Psoas muscle (tissue), 8 donors: ENCODE data around the gene MAP6. TPM values are rescaled to one million over a fixed set of nuclear protein-coding genes. Genes with fewer than 3 reads are reported as not detected.

ENCODE experiments used
- ATAC-seq, 4 donors: fragments of 200-7000 bp; cut with Tn5 transposase; one replicate each; pipeline ENCODE4 v1.9.1; 2020; ENCODE audit warnings: moderate library complexity in 3 of 4, mild to moderate bottlenecking in 2 of 4
- DNase-seq, 2 donors: peaks; one replicate each; pipeline ENCODE4 v3.0.0-alpha.2; 2020
- H3K27ac ChIP-seq: fragments of 200-600 bp; one replicate; pipeline ENCODE4 v1.8.0; 2022
- H3K27me3 ChIP-seq, 3 donors: fragments of 200-600 bp in 1 of 3; one replicate each; pipeline versions ENCODE4 v1.6.1 to v1.8.0; 2013 to 2022; ENCODE audit warnings: low read length in 2 of 3, mild to moderate bottlenecking in 2 of 3, moderate library complexity in 1 of 3; ENCODE audit not compliant: insufficient read depth in 3 of 3
- H3K36me3 ChIP-seq, 2 donors: fragments of 200-600 bp in 1 of 2; one replicate each; pipeline versions ENCODE4 v1.6.1 to v1.8.0; 2013 to 2022; ENCODE audit warnings: low read depth in 1 of 2, mild to moderate bottlenecking in 1 of 2, moderate library complexity in 1 of 2; ENCODE audit not compliant: insufficient read depth in 1 of 2
- H3K4me1 ChIP-seq: fragments of 200-600 bp; one replicate; pipeline ENCODE4 v1.8.0; 2022
- H3K4me3 ChIP-seq: fragments of 200-600 bp; one replicate; pipeline ENCODE4 v1.8.0; 2022; ENCODE audit warnings: mild to moderate bottlenecking
- H3K9me3 ChIP-seq: fragments of 200-600 bp; one replicate; pipeline ENCODE4 v1.8.0; 2022
- CTCF ChIP-seq: fragments of 200-600 bp; IDR thresholded peaks from one replicate; pipeline ENCODE4 v1.8.0; 2022; ENCODE audit warnings: antibody characterized with exemption
- WGBS, 3 donors: extraction: QIAGEN DNeasy Blood & Tissue Kit; methylation state at CpG; one replicate each; pipeline versions ENCODE4 v1.1.6 to v1.1.7; 2013; 5-methylcytosine and 5-hydroxymethylcytosine counted together
- intact Hi-C, 2 donors: fragments of 100-400 bp; cut with DNase I; formaldehyde crosslinking; loops; one replicate each; pipeline versions ENCODE4 v1.11.0 to v1.14.2; 2022
- polyA plus RNA-seq, 3 donors: library from polyadenylated mRNA; stranded (reverse); fragments of 200-250 nt; gene quantifications; one replicate each; pipeline ENCODE4 v1.2.3, GENCODE V29; 2013
- total RNA-seq, 4 donors: library from RNA; stranded (reverse); fragmentation: NEBNext Ultra II Directional in 2 of 4; extraction: Animal tissue kit (Norgen Biotek cat#: 25700) in 2 of 4; gene quantifications; one replicate each; pipeline versions ENCODE4 v1.2.1 to v1.2.4, GENCODE V29; 2021 to 2023
- donor health status: healthy with polysubstance abuse.
- donor health status: DM: no; HTN: no; CAD: no; lungs with moderate emphysema.
- donor health status: Bipolar disorder and iron deficiency.
- donor health status: healthy.
- donor health status: DM: yes; HTN: yes; CAD: no.
- donor health status: DM: no; HTN: no; CAD: no.
- donor health status: DM: no; HTN: no; CAD: no.
- donor health status: DM: yes; HTN: yes; CAD: no.

The MAP6 gene
- total and polyA plus RNA-seq, 7 donors, result 0.14 to 0.56 (median 0.26) TPM

GRCh38 chr11:75597636-75598035 lies 71.2 kb downstream of the MAP6 start:
- no peaks in the 10 kb centered on the region for H3K9me3 ChIP-seq
- no peak for DNase-seq
- WGBS, 3 donors, result 79 to 84% (median 83%) methylated on average over 4 of the region's 4 CpGs
- no peak overlapping the region for H3K4me3 ChIP-seq
- no peak for TF ChIP-seq CTCF
- ATAC-seq, result no peak
- no peak overlapping the region for H3K27ac ChIP-seq
- H3K27me3 ChIP-seq, result no peaks in the 10 kb centered on the region
- H3K36me3 ChIP-seq, result no peaks in the 10 kb centered on the region
- intact Hi-C loops, result no loop called here
- no peaks in the 10 kb centered on the region for H3K4me1 ChIP-seq

GRCh38 chr11:75596914-75597313 lies 71.9 kb downstream of the MAP6 start:
- WGBS, 3 donors, result 83 to 92% (median 86%) methylated on average over 4 of the region's 4 CpGs
- no peak for ATAC-seq
- no peaks in the 10 kb centered on the region for H3K9me3 ChIP-seq

GRCh38 chr11:75595429-75595828 lies 73.4 kb downstream of the MAP6 start:
- intact Hi-C loops, result no loop called here
- H3K4me1 ChIP-seq, result no peaks in the 10 kb centered on the region
- WGBS, 3 donors, result 80 to 92% (median 87%) methylated on average over 2 of the region's 2 CpGs
- no peak overlapping the region for H3K27ac ChIP-seq
- no peaks in the 10 kb centered on the region for H3K36me3 ChIP-seq
- ATAC-seq, result no peak
- no peaks in the 10 kb centered on the region for H3K27me3 ChIP-seq
- H3K9me3 ChIP-seq, result no peaks in the 10 kb centered on the region
- no peak for DNase-seq
- no peak overlapping the region for H3K4me3 ChIP-seq
- no peak for TF ChIP-seq CTCF

More at GRCh38 chr11:75596914-75597313, 71.9 kb downstream of the MAP6 start:
- H3K4me3 ChIP-seq, result no peak overlapping the region
- DNase-seq, result no peak
- H3K36me3 ChIP-seq, result no peaks in the 10 kb centered on the region
- intact Hi-C loops, result no loop called here
- H3K27ac ChIP-seq, result no peak overlapping the region
- H3K27me3 ChIP-seq, result no peaks in the 10 kb centered on the region
- TF ChIP-seq CTCF, result no peak
- no peaks in the 10 kb centered on the region for H3K4me1 ChIP-seq

- Histone ChIP-seq H3K9me3 (no peaks in the 10 kb centered on the region), H3K36me3 (no peaks in the 10 kb centered on the region), H3K4me1 (no peaks in the 10 kb centered on the region), H3K27me3 (no peaks in the 10 kb centered on the region), H3K4me3 (no peak overlapping the region), H3K27ac (no peak overlapping the region)
- DNase-seq (no peak), ATAC-seq (no peak)
- 73 to 75% (median 75%) methylated on average over 6 of the region's 6 CpGs for WGBS, 3 donors
- intact Hi-C loops, result no loop called here
- TF ChIP-seq CTCF, result no peak
Observed at GRCh38 chr11:75594211-75594610, 74.6 kb downstream of the MAP6 start.

- TF ChIP-seq CTCF, result no peak
- H3K4me1 ChIP-seq, result no peaks in the 10 kb centered on the region
- no peaks in the 10 kb centered on the region for H3K27me3 ChIP-seq
- no peaks in the 10 kb centered on the region for H3K9me3 ChIP-seq
- 55 to 70% (median 63%) methylated on average over 2 of the region's 2 CpGs for WGBS, 3 donors
- no peaks in the 10 kb centered on the region for H3K36me3 ChIP-seq
- intact Hi-C loops, result no loop called here
- DNase-seq (no peak), ATAC-seq (no peak)
- no peak overlapping the region for H3K27ac ChIP-seq
- no peak overlapping the region for H3K4me3 ChIP-seq
Observed at GRCh38 chr11:75593286-75593915, 75.4 kb downstream of the MAP6 start.
